ENCODE data around the gene LRRC71.

LRRC71 gene

DNA sequence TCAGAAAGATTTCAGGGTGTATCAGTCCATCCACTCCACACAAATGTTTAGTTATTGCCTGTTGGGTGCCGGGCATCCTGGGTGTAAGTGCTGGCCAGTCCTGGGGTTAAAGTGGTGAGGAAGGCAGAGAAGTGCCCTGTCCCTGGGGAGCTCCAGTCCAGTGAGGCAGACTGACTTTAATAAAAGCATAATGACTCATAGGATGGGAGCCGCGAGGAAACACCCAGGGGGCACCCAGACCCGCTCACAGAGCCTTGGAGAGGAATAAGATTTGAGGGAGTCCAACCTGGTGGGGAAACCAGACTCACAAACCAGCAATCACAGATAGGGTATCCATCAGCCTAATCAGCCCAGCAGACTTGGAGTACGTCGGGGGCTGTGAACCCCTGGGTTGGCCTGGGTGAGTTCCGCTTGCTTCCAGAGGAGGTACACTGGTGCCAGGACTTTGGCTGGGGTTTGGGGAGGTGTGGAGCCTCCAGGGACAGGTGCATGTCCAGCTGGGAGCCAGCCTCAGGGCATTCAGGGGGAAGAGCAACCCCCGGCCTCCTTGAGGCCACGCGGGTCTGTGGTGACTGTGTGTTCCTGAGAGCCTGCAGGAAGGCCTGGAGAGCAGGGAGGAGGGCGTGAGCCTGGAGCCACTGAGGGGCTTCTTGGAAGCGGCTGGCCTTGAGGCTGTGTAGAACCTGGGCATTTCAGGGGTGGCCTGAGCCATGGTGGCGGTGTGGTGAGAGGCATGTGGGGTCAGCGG lies 23.2 kb upstream of the LRRC71 start:
- TF ChIP-seq, protein P1, sequence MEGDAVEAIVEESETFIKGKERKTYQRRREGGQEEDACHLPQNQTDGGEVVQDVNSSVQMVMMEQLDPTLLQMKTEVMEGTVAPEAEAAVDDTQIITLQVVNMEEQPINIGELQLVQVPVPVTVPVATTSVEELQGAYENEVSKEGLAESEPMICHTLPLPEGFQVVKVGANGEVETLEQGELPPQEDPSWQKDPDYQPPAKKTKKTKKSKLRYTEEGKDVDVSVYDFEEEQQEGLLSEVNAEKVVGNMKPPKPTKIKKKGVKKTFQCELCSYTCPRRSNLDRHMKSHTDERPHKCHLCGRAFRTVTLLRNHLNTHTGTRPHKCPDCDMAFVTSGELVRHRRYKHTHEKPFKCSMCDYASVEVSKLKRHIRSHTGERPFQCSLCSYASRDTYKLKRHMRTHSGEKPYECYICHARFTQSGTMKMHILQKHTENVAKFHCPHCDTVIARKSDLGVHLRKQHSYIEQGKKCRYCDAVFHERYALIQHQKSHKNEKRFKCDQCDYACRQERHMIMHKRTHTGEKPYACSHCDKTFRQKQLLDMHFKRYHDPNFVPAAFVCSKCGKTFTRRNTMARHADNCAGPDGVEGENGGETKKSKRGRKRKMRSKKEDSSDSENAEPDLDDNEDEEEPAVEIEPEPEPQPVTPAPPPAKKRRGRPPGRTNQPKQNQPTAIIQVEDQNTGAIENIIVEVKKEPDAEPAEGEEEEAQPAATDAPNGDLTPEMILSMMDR (conservative IDR thresholded peaks at IDR 0.05) = no peak
- H3K27ac ChIP-seq = no peak overlapping the region

DNA sequence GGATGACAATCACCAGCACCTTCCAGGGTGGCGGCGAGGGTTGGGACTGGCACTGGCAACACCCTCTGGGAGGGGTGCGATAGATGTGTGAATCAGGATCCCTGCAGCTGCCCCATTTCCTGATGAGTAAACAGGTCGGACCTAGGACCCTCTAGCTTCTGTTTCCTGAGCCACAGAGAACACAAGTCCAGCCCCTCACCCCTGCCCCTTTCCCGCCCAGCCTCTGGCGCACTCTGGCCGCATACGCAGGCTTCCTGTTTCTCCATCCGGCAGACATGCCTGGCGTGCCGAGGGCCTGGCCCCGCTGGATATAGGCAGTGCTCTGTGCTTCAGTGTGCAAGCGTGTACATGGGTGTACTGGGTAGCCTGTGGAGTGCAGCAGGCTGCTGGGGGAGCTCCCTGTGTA lies 22.3 kb upstream of the LRRC71 start:
- no peak overlapping the region for H3K27ac ChIP-seq
- TF ChIP-seq, protein P1 (conservative IDR thresholded peaks at IDR 0.05) = no peak

DNA sequence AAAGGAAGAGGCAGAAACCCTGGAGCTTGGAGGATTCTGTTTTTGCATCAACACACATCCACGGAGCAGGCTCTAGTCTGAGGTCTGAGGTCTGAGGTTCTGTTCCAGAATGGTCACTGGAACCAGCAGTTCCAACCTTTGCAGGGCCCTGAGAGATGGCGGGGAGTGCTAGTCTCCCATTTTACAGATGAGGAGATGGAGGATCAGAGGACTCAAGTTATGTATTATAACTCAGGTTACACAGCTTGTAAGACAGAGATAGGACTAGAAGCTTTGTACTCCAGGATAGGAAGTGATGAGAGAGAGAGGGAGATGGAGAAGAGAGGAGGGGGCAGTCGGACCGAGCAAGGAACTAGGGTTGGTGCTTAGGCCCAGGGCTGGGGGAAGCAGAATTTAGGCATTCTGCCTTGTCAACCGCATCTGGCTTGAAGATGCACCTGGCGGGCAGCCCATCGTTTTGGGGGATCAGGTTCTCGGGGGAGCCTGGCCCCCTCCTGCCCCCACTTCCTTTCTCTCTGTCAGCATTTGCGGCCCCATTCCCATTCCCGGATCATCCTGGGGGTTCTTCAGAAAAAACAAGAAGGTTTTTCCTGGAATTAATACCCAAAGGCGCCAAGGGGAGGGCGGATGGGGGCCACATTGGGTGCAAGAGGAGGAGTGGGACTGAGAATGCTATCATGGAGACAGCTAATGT lies 21.3 kb upstream of the LRRC71 start:
- TF ChIP-seq, protein P1 (conservative IDR thresholded peaks at IDR 0.05) = no peak
- no peak overlapping the region for H3K27ac ChIP-seq

DNA sequence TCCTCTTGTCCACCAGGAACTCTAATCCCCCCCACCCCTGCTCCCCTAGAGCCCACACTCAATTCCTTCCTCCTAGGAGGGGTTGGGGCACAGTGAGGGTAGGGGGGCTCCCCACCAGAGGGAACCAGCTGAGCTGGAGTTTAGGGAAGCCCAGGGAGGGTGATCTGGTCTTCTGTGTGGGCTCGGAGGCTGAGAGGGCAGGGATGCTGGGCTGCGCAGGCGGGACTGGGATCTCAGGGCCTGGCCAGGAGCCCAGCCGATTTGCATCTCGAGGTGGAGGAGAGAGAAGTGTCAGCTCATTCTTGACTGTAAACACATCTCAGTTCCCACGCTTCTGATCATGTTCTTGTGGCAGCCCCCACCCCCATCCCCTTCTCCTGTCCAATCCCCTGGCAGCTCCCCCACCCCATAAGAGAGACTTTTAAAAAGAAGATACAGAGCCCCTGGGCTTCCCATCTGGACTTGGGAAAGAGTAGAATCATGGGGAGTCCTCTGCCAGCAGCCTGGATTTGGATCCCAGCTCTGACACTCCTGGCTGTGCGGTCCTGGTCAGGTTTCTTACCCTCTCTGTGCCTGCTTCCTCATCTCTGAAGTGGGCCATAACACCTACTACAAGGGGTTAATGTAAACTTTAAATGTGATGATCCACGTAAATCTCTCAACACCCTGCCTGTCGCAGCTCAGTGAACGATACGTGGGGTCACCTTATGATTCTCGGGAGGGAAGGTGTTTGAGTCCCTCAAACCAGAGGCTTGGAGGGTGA lies 20.3 kb upstream of the LRRC71 start:
- no peak overlapping the region for H3K27ac ChIP-seq
- TF ChIP-seq, protein P1 (conservative IDR thresholded peaks at IDR 0.05) = no peak

DNA sequence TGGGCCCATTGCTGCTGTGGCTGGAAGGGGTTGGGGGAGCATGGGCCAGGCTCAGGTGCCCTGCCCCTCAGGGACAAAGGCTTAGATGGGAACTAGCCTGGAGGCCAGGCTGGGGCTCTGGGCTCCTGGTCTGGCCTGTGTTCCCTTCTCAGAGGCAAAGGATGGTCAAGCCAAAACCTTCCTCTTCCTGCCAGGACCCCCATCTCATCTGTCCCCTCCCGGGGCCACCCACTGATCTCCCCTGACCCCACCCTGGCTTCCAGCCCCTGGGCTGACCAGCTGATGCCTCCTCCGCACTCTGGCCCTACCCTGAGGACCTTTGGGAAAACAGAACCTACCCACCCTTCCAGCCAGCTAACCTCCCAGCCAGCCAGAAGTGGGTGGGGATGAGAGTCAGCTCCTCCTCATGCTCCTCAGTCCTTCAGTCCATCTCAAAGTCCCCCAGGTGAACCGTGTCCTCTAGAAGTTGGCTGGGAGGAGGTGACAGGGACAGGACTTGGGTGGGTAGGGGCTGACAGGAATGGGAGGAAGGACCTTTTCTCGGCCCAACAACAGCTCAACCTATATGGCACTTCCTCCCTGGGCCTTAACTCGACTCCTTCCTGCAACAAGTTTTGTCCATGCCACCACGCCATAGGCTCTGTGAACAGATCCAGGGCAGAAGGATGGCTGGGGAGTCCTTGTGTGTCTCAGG lies 19.4 kb upstream of the LRRC71 start:
- TF ChIP-seq, protein P1 (conservative IDR thresholded peaks at IDR 0.05) = no peak
- no peak overlapping the region for H3K27ac ChIP-seq

DNA sequence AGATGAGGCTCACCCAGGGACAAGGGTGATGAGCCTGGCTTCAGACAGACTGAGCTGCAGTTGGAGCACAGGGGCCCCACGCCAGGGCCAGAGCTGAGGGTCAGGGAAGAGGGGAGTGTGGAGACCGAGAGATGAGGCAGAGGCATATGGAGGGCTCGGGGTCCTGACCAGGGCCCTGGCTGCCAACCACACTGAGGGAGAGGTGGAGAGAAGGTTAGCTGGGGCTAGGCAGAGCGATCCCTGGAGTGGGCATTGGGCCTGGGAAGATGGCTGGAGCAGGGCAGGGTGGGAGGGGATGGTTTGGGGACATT lies 18.9 kb upstream of the LRRC71 start:
- TF ChIP-seq, protein P1 (conservative IDR thresholded peaks at IDR 0.05) = no peak
- H3K27ac ChIP-seq = no peak overlapping the region
